ENCODE results near the gene MCU. TPM values are rescaled to one million over a fixed set of nuclear protein-coding genes. Genes with fewer than 3 reads are reported as not detected.

MCU gene
- total RNA-seq, 1 experiment from 2014 or later = 70.2 TPM

- Mint-ChIP-seq H3K4me1 (ENCODE audit: low read depth, unreplicated experiment) (peaks cover 27% of the 10 kb centered on the region), H3K36me3 (ENCODE audit: insufficient read depth, unreplicated experiment) (peaks cover 5% of the 10 kb centered on the region), H3K9me3 (ENCODE audit: low read depth, unreplicated experiment) (no peaks in the 10 kb centered on the region), H3K27ac (ENCODE audit: unreplicated experiment) (no peak overlapping the region), H3K27me3 (ENCODE audit: unreplicated experiment) (no peaks in the 10 kb centered on the region), H3K4me3 (ENCODE audit: low read depth, unreplicated experiment) (no peak overlapping the region)
- intact Hi-C loops (cut with micrococcal nuclease; ENCODE audit: unreplicated experiment) = no loop called here
- no peak for TF ChIP-seq CTCF (IDR thresholded peaks at IDR 0.05; ENCODE audit: unreplicated experiment)
- BruUV-seq (replicated peaks) = no TSS peak
- no peak for DNase-seq
- CTCF ChIA-PET = no interaction called here
Observed at GRCh38 chr10:72759584-72759983, 67.6 kb downstream of the MCU start.

DNA sequence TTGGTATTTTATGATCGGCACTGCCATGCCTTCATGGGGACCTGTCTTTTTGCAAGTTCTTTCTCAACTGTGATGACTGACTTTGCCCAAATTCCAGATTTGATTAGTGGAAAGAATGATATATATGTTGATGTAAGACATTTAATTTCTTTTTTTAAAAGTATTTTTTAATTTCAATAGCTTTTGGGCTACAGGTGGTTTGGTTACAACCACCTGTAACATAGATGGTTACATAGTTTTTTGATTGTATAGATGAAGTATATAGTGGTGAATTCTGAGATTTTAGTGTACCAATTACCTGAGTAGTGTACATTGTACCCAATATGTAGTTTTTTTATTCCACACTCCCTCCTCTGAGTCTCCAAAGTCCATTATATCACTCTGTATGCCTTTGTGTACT is 69.6 kb downstream of the MCU start:
- Mint-ChIP-seq H3K4me1 (ENCODE audit: low read depth, unreplicated experiment) (peaks cover 30% of the 10 kb centered on the region), H3K27me3 (ENCODE audit: unreplicated experiment) (no peaks in the 10 kb centered on the region), H3K9me3 (ENCODE audit: low read depth, unreplicated experiment) (no peaks in the 10 kb centered on the region), H3K36me3 (ENCODE audit: insufficient read depth, unreplicated experiment) (no peaks in the 10 kb centered on the region), H3K4me3 (ENCODE audit: low read depth, unreplicated experiment) (no peak overlapping the region), H3K27ac (ENCODE audit: unreplicated experiment) (no peak overlapping the region)
- no peak for DNase-seq
- intact Hi-C loops (cut with micrococcal nuclease; ENCODE audit: unreplicated experiment) = no loop called here
- TF ChIP-seq CTCF (IDR thresholded peaks at IDR 0.05; ENCODE audit: unreplicated experiment) = no peak
- no TSS peak for BruUV-seq (replicated peaks)
- CTCF ChIA-PET = no interaction called here

DNA sequence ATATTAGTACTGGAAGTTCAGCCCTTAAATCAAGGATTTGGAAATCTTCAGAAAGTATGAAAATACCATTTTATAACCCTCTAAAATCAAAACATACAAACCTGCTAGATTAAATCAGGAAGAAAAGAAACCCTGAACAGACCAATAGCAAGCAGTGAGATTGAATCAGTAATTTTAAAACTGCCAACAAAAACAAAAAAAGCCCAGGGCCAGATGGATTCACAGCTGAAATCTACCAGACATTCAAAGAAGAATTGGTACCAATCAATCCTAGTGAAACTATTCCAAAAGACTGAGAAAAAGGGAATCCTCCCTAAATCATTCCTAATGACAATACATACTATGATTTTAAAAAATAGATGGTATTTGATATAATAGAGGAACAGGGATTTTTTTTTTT is 70.1 kb downstream of the MCU start:
- no peaks in the 10 kb centered on the region for H3K36me3 Mint-ChIP-seq (ENCODE audit: insufficient read depth, unreplicated experiment)
- no peak for DNase-seq
- CTCF ChIA-PET = no interaction called here
- H3K4me3 Mint-ChIP-seq (ENCODE audit: low read depth, unreplicated experiment) = no peak overlapping the region
- BruUV-seq (replicated peaks) = no TSS peak
- H3K27me3 Mint-ChIP-seq (ENCODE audit: unreplicated experiment) = no peaks in the 10 kb centered on the region
- TF ChIP-seq CTCF (IDR thresholded peaks at IDR 0.05; ENCODE audit: unreplicated experiment) = no peak
- H3K27ac Mint-ChIP-seq (ENCODE audit: unreplicated experiment) = no peak overlapping the region
- H3K4me1 Mint-ChIP-seq (ENCODE audit: low read depth, unreplicated experiment) = peaks cover 30% of the 10 kb centered on the region
- no peaks in the 10 kb centered on the region for H3K9me3 Mint-ChIP-seq (ENCODE audit: low read depth, unreplicated experiment)
- intact Hi-C loops (cut with micrococcal nuclease; ENCODE audit: unreplicated experiment) = no loop called here

GRCh38 chr10:72763201-72763600 is 71.3 kb downstream of the MCU start:
- no peak overlapping the region for H3K4me3 Mint-ChIP-seq (ENCODE audit: low read depth, unreplicated experiment)

More at GRCh38 chr10:72763201-72763600, 71.3 kb downstream of the MCU start:
- peaks cover 30% of the 10 kb centered on the region for H3K4me1 Mint-ChIP-seq (ENCODE audit: low read depth, unreplicated experiment)
- intact Hi-C loops (cut with micrococcal nuclease; ENCODE audit: unreplicated experiment) = no loop called here
- CTCF ChIA-PET = interaction anchor here (0.8 to 1.6 kb wide), 5 partner anchors 19 to 161 kb away, joined by 3 to 4 read pairs (median 3); no protein-coding TSS in a partner anchor
- peaks cover 7% of the 10 kb centered on the region for H3K36me3 Mint-ChIP-seq (ENCODE audit: insufficient read depth, unreplicated experiment)
- peak overlapping the region; percentile 62 for H3K27ac Mint-ChIP-seq (ENCODE audit: unreplicated experiment)
- no peaks in the 10 kb centered on the region for H3K27me3 Mint-ChIP-seq (ENCODE audit: unreplicated experiment)
- BruUV-seq (replicated peaks) = no TSS peak
- no peak for DNase-seq
- TF ChIP-seq CTCF (IDR thresholded peaks at IDR 0.05; ENCODE audit: unreplicated experiment) = no peak
- peaks cover 5% of the 10 kb centered on the region for H3K9me3 Mint-ChIP-seq (ENCODE audit: low read depth, unreplicated experiment)

Measured in Calu3 (cell line).